Measurements from ENCODE around the gene ZNF319. TPM values are rescaled to one million over a fixed set of nuclear protein-coding genes. Genes with fewer than 3 reads are reported as not detected.

Gene ZNF319
- total and polyA plus RNA-seq, 2 of the 8 experiments (the other 6 are each of a cell fraction or from before 2014, with no cell fraction given), result 3.3 to 5.5 TPM

GRCh38 chr16:57998486-57998885 lies 2.0 kb downstream of the ZNF319 start:
- H2BK12ac ChIP-seq (ENCODE audit: low read depth, low read length), result no peak overlapping the region
- H3K14ac ChIP-seq (ENCODE audit: insufficient read length), result no peak overlapping the region
- CTCF ChIA-PET (ENCODE audit: partially characterized antibody), result interaction anchor here (0.7 to 26.3 kb wide), 10 partner anchors 11 to 223 kb away, joined by 3 to 305 read pairs (median 3); a partner anchor contains a TSS
- H2BK15ac ChIP-seq (ENCODE audit: low read length), result no peak overlapping the region
- WGBS, 2 experiments (ENCODE audit: extremely low coverage in 1 of 2, insufficient coverage in 1 of 2, insufficient read length in 1 of 2, insufficient replicate concordance in 2 of 2, low coverage in 1 of 2, low lambda C conversion rate in 2 of 2, missing lambda C conversion rate in 1 of 2), result 87% methylated on average over 8 of the region's 8 CpGs; no CpG with 5 or more reads in 1 of the 2 experiments
- no peak overlapping the region for H2AK5ac ChIP-seq (ENCODE audit: low read depth, low read length)
- no peak overlapping the region for H3K9ac ChIP-seq (replicated peaks in 1 of 4; ENCODE audit: extremely low read depth in 1 of 4, low read depth in 3 of 4, low read length in 3 of 4)
- H4K91ac ChIP-seq (replicated peaks; ENCODE audit: insufficient read length, low read length), result no peak overlapping the region
- H4K20me1 ChIP-seq (replicated peaks in 1 of 2; ENCODE audit: control insufficient read depth in 1 of 2, insufficient read depth in 2 of 2, low read length in 2 of 2), result peaks cover 0 to 7% of the 10 kb centered on the region in 2 experiments
- peaks cover 0 to 3% (median 0%) of the 10 kb centered on the region in 4 experiments; a peak in 2 of 7 replicates for H3K27me3 ChIP-seq (replicated peaks in 1 of 4; ENCODE audit: control insufficient read depth in 3 of 4, extremely low read depth in 1 of 4, insufficient read depth in 3 of 4, low read length in 3 of 4)
- TF ChIP-seq GABPA (IDR thresholded peaks at IDR 0.05; ENCODE audit: borderline replicate concordance, insufficient read depth, low read length), result no peak
- no peak for TF ChIP-seq NANOG (IDR thresholded peaks at IDR 0.05; ENCODE audit: insufficient read depth, low read depth, low read length, poor library complexity, severe bottlenecking)
- TF ChIP-seq POLR2AphosphoS5 (IDR thresholded peaks at IDR 0.05; ENCODE audit: low read depth, low read length), result no peak
- TF ChIP-seq HDAC2 (IDR thresholded peaks at IDR 0.05; ENCODE audit: borderline replicate concordance in 1 of 2, low read depth in 2 of 2, low read length in 2 of 2), result no peak
- TF ChIP-seq ZNF274 (IDR thresholded peaks at IDR 0.05; ENCODE audit: borderline replicate concordance, extremely low read depth, low read length), result no peak
- no peak for TF ChIP-seq SUZ12 (IDR thresholded peaks at IDR 0.05; ENCODE audit: low read length)
- TF ChIP-seq TCF12 (IDR thresholded peaks at IDR 0.05; ENCODE audit: low read depth, low read length), result no peak
- TF ChIP-seq TBP (IDR thresholded peaks at IDR 0.05; ENCODE audit: low read depth, low read length), result no peak
- H3K4me2 ChIP-seq (ENCODE audit: insufficient read depth in 1 of 2, low read depth in 2 of 2, low read length in 2 of 2), result no peak overlapping the region; a peak in 1 of 4 replicates
- H3K23me2 ChIP-seq (ENCODE audit: low read depth, low read length), result peaks cover 7% of the 10 kb centered on the region
- POLR2A ChIA-PET (ENCODE audit: partially characterized antibody), result interaction anchor here (0.9 to 1.5 kb wide), 2 partner anchors 14 to 67 kb away, joined by 3 to 5 read pairs; no protein-coding TSS in a partner anchor
- DNase-seq (ENCODE audit: low read depth in 1 of 2, low spot score in 2 of 2) (no peak), FAIRE-seq (no peak)
- H3K4ac ChIP-seq (replicated peaks; ENCODE audit: insufficient read length, low read depth, low read length), result no peak overlapping the region
- peaks cover 5 to 10% (median 7%) of the 10 kb centered on the region in 4 experiments; a peak in 6 of 7 replicates for H3K4me1 ChIP-seq (replicated peaks in 1 of 4; ENCODE audit: control insufficient read depth in 3 of 4, insufficient read depth in 4 of 4, low read length in 3 of 4)
- H3K79me2 ChIP-seq (ENCODE audit: control insufficient read depth in 1 of 2, insufficient read depth in 2 of 2, low read length in 2 of 2), result no peaks in the 10 kb centered on the region; a peak in 1 of 4 replicates
- H2BK20ac ChIP-seq (ENCODE audit: low read length), result no peak overlapping the region
- H2AFZ ChIP-seq (ENCODE audit: low read length), result no peak overlapping the region
- no peaks in the 10 kb centered on the region for H3K9me3 ChIP-seq (ENCODE audit: insufficient read depth in 2 of 2, low read depth in 1 of 2, low read length in 1 of 2)
- H4K8ac ChIP-seq (ENCODE audit: extremely low read depth, insufficient read depth, low read length), result no peak overlapping the region
- H3K79me1 ChIP-seq (ENCODE audit: low read depth, low read length), result no peaks in the 10 kb centered on the region
- H4K5ac ChIP-seq (ENCODE audit: insufficient read length, low read depth, low read length), result no peak overlapping the region
- no peak overlapping the region for H3K18ac ChIP-seq (ENCODE audit: extremely low read depth, low read length)
- H2BK5ac ChIP-seq (ENCODE audit: low read depth, low read length), result no peak overlapping the region
- no peak overlapping the region for H3K4me3 ChIP-seq (ENCODE audit: extremely low read depth in 1 of 4, insufficient read depth in 2 of 4, low read depth in 3 of 4, low read length in 4 of 4)
- peaks cover 2 to 15% (median 7%) of the 10 kb centered on the region in 4 experiments; a peak in 6 of 8 replicates for H3K36me3 ChIP-seq (ENCODE audit: control insufficient read depth in 2 of 4, insufficient read depth in 4 of 4, low read length in 3 of 4)
- no peak overlapping the region for H3K56ac ChIP-seq (replicated peaks; ENCODE audit: insufficient read length, low read depth, low read length)
- H3K27ac ChIP-seq (ENCODE audit: low read depth, low read length), result no peak overlapping the region
- H3K23ac ChIP-seq (ENCODE audit: insufficient read length), result no peak overlapping the region
- H2BK120ac ChIP-seq (replicated peaks; ENCODE audit: low read depth, low read length), result no peak overlapping the region
